SK-N-SH treated with all-trans-retinoic acid at 6 μM for 48 hours (cell line): ENCODE measurements around the gene PBX4.
A peak's percentile ranks its signal among the peaks of the same experiment; 100 is the strongest.

Experiments
- ATAC-seq: fragments of 200-7000 bp; cut with Tn5 transposase; 3 replicates; pipeline ENCODE4 v1.9.1; 2020; ENCODE audit warnings: mild to moderate bottlenecking, moderate library complexity
- ARNTL ChIP-seq: fragments of 450-650 bp; formaldehyde crosslinking; IDR thresholded peaks from 2 replicates; pipeline ENCODE4 v1.5.0; 2020; ENCODE audit warnings: low read depth, mild to moderate bottlenecking, moderate library complexity, borderline replicate concordance
- BACH2 ChIP-seq: fragments of 250-450 bp; sonication (Bioruptor Pico); IDR thresholded peaks from 2 replicates; pipeline ENCODE4 v1.9.0; 2021; ENCODE audit warnings: mild to moderate bottlenecking, borderline replicate concordance
- CREB5 ChIP-seq: fragments of 250-450 bp; sonication (Bioruptor Pico); IDR thresholded peaks from 2 replicates; pipeline ENCODE4 v1.5.1; 2020; ENCODE audit warnings: low read depth, mild to moderate bottlenecking, moderate library complexity
- CSDC2 ChIP-seq: fragments of 250-450 bp; sonication (Bioruptor Pico); IDR thresholded peaks from 2 replicates; pipeline ENCODE4 v1.5.0; 2020; ENCODE audit warnings: mild to moderate bottlenecking, moderate library complexity
- CSRNP3 ChIP-seq: fragments of 250-450 bp; sonication (Bioruptor Pico); IDR thresholded peaks from 2 replicates; pipeline ENCODE4 v1.5.1; 2021; ENCODE audit warnings: mild to moderate bottlenecking, moderate library complexity
- ESRRG ChIP-seq: fragments of 250-450 bp; sonication (Bioruptor Pico); IDR thresholded peaks from 2 replicates; pipeline ENCODE4 v1.6.1; 2021; ENCODE audit warnings: mild to moderate bottlenecking
- ISL1 ChIP-seq: fragments of 250-450 bp; sonication (Bioruptor Pico); IDR thresholded peaks from 2 replicates; pipeline ENCODE4 v2.1.2; 2022; ENCODE audit warnings: mild to moderate bottlenecking, moderate library complexity
- OSR1 ChIP-seq: fragments of 250-450 bp; sonication (Bioruptor Pico); IDR thresholded peaks from 2 replicates; pipeline ENCODE4 v1.8.0; 2022; ENCODE audit warnings: moderate library complexity, mild to moderate bottlenecking, inconsistent platforms
- PATZ1 ChIP-seq: fragments of 250-450 bp; sonication (Bioruptor Pico); IDR thresholded peaks from 2 replicates; pipeline ENCODE4 v1.8.0; 2020; ENCODE audit warnings: mild to moderate bottlenecking, moderate library complexity, borderline replicate concordance
- RARB ChIP-seq: fragments of 250-450 bp; sonication (Bioruptor Pico); IDR thresholded peaks from 2 replicates; pipeline ENCODE4 v1.8.0; 2021; ENCODE audit warnings: mild to moderate bottlenecking, moderate library complexity
- SNAI2 ChIP-seq: fragments of 250-450 bp; sonication (Bioruptor Pico); IDR thresholded peaks from 2 replicates; pipeline ENCODE4 v1.5.0; 2020; ENCODE audit warnings: mild to moderate bottlenecking, moderate library complexity
- TCF4 ChIP-seq: fragments of 250-450 bp; sonication (Bioruptor Pico); IDR thresholded peaks from 2 replicates; pipeline ENCODE4 v1.8.0; 2021; ENCODE audit warnings: mild to moderate bottlenecking, moderate library complexity, borderline replicate concordance
- TOX ChIP-seq: fragments of 250-450 bp; sonication (Bioruptor Pico); IDR thresholded peaks from 2 replicates; pipeline ENCODE4 v1.8.0; 2021; ENCODE audit warnings: mild to moderate bottlenecking, moderate library complexity, borderline replicate concordance
- TSHZ2 ChIP-seq: fragments of 250-450 bp; sonication (Bioruptor Pico); IDR thresholded peaks from 2 replicates; pipeline ENCODE4 v1.5.0; 2020; ENCODE audit warnings: mild to moderate bottlenecking, moderate library complexity
- ZC3H10 ChIP-seq: fragments of 250-450 bp; sonication (Bioruptor Pico); IDR thresholded peaks from 2 replicates; pipeline ENCODE4 v1.5.1; 2021; ENCODE audit warnings: mild to moderate bottlenecking, moderate library complexity
- ZFP30 ChIP-seq: fragments of 450-650 bp; formaldehyde crosslinking; IDR thresholded peaks from 2 replicates; pipeline ENCODE4 v1.5.0; 2022; ENCODE audit warnings: mild to moderate bottlenecking, moderate library complexity
- ZNF8 ChIP-seq: fragments of 450-650 bp; formaldehyde crosslinking; IDR thresholded peaks from 2 replicates; pipeline ENCODE4 v1.5.0; 2020; ENCODE audit warnings: mild to moderate bottlenecking, moderate library complexity
- TF ChIP-seq, protein P1 (sequence below): fragments of 250-450 bp; sonication (Bioruptor Pico); IDR thresholded peaks from 2 replicates; pipeline ENCODE4 v1.8.0; 2021; ENCODE audit warnings: low read depth, mild to moderate bottlenecking, moderate library complexity, borderline replicate concordance

Gene PBX4

GRCh38 chr19:19595171-19595701 lies 23.3 kb downstream of the PBX4 start (continued):
- TF ChIP-seq TSHZ2 (CRISPR knock-in tag) = no peak
- TF ChIP-seq, protein P1, sequence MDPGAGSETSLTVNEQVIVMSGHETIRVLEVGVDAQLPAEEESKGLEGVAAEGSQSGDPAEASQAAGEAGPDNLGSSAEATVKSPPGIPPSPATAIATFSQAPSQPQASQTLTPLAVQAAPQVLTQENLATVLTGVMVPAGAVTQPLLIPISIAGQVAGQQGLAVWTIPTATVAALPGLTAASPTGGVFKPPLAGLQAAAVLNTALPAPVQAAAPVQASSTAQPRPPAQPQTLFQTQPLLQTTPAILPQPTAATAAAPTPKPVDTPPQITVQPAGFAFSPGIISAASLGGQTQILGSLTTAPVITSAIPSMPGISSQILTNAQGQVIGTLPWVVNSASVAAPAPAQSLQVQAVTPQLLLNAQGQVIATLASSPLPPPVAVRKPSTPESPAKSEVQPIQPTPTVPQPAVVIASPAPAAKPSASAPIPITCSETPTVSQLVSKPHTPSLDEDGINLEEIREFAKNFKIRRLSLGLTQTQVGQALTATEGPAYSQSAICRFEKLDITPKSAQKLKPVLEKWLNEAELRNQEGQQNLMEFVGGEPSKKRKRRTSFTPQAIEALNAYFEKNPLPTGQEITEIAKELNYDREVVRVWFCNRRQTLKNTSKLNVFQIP (CRISPR knock-in tag) = no peak
- TF ChIP-seq, all 23 proteins: peak for 0

DNA sequence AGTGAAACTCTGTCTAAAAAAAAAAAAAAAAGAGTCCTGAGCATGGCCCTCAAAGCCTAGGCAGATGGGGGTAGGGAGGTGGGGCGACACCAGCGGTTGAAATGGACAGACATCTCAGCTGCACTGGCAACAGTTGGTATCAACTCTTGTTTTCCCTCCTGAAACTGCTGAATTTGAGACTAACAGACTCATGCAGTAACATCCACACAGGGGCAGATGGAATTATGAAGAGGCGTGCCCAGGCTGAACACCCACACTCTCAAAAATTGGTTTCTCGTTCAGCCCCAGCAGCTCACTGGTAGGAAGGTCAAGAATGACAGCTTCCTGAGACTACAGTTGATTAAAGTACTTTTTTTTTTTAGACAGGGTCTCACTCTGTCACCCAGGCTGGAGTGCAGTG lies 24.1 kb downstream of the PBX4 start:
- TF ChIP-seq ISL1 (no peak), OSR1 (CRISPR knock-in tag) (no peak), BACH2 (CRISPR knock-in tag) (no peak), ESRRG (CRISPR knock-in tag) (no peak), PATZ1 (no peak), CSDC2 (CRISPR knock-in tag) (no peak), ARNTL (CRISPR knock-in tag) (no peak), CSRNP3 (CRISPR knock-in tag) (no peak), ZNF8 (CRISPR knock-in tag) (no peak), TOX (no peak), RARB (CRISPR knock-in tag) (no peak)
- no peak for ATAC-seq

DNA sequence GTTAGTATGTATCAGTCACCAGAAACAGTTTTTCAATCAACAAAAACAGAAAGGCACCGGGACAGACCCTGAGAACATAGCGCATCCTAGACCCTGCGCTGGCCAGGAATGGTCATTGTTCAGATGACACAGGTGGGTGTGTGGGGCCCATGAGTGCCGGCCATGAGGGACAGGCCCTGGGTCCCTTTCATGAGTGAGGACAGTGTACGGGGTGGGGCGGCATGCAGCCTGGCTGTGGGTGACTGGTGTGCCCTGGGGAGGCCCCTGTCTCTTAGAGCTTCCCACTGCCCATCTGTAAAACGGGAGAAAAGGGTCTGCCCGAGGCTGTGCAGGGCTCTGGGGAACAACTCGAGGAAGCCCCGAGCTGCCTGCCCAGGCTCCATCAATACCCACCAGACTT lies 25.8 kb downstream of the PBX4 start:
- TF ChIP-seq ZC3H10 = no peak
- TF ChIP-seq, protein P1 (CRISPR knock-in tag) = no peak
- no peak for TF ChIP-seq CSRNP3 (CRISPR knock-in tag)
- no peak for TF ChIP-seq ZFP30 (CRISPR knock-in tag)
- TF ChIP-seq TOX = no peak
- TF ChIP-seq ISL1 = no peak
- TF ChIP-seq BACH2 (CRISPR knock-in tag) = no peak
- no peak for TF ChIP-seq RARB (CRISPR knock-in tag)
- no peak for ATAC-seq

DNA sequence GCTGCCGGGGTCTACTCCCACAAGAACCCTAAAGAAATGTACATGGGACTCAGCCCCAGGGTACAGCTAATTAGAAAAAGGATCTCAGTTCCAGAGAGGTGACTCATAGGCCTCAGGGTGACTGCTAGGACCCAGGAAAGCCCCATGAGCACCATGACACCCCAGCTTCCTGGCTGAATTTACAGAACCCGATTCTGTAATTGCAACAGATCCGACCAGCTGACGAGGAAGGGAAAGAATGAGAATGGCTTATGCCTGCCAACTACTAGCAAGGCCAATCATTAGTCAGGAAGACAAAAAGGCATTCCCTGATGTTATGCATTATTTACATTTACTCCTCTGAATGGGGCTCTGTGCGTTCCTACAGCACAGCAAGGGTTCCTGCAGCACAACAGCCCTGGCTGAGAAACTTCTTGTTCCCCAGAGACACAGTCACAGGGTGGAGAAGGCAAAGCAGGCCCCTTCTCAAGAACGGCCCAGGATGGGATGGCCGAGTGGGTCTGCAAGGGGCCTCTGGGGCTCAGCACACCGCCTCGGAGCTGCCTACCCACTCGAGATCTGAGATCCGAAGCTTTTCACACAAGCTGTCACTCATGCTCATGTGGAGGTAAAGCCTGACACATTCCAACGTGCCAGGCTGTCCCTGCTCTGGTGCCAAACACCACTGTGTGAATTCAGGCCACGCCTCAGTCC lies 27.2 kb downstream of the PBX4 start:
- ATAC-seq = peak; percentile 87
- TF ChIP-seq TOX (no peak), ZC3H10 (no peak), OSR1 (CRISPR knock-in tag) (no peak), SNAI2 (no peak), TCF4 (no peak), CSRNP3 (CRISPR knock-in tag) (no peak), CSDC2 (CRISPR knock-in tag) (no peak), RARB (CRISPR knock-in tag) (no peak), CREB5 (CRISPR knock-in tag) (no peak)
